ENCODE results near the gene RGS9BP. TPM values are rescaled to one million over a fixed set of nuclear protein-coding genes. Genes with fewer than 3 reads are reported as not detected.

Gene RGS9BP
- total RNA-seq, 1 donor from 2014 or later, result 0.41 TPM

DNA sequence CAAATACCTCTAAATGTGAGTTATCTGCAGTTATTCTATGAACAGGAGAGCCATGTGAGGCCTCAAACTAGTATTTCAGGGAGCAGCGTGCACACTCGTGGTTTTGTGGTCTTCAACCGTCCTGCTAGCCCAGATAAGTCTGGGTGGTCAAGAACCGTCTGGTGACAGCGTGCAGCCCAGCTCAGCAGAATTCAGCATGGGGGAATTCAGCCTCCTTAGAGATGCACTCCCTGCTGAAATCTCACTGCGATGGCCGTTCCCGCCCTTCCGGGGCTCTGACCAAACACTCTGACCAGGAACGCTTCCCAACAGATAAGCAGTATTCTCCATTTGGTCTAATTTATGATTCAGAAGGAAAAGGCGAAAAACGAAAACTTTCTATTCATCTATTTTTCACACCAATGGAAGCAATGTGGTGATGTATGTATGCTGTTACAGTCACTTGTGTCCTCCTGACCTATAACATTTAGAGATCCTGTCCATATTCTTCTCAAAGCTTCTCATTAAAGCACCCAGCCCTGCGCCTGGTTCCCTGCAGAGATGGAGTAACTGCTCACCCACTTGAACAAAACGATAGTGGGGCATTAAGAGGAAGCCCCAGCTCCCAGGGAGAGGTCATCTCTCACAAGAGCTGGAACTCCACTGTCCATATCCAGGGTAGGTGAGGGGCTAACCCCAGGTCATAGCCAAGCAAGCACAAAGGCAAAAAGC lies 3.6 kb upstream of the RGS9BP start:
- intact Hi-C loops (cut with micrococcal nuclease), result loop anchor here (10.0 kb wide), 1 partner anchor 327 kb away; the partner anchor contains the start of gene ZNF507

DNA sequence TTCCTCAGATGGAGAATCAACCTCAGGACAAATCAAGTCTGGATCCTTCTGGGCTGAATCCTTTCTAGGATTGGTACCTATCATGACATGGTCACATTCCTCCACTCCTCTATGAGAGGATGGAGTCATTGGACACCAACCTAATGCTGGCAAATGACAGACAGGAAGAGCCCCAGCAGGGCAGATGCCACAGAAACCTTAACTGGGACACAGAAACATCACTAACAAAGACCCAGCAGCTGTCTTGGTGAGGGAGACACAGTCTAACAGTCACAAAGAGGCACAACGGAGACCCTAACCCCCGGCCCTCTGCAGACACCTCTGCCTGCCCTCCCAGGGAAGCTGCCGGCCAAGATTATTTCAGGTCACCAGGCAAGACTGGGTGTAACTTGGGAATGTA lies 2.8 kb upstream of the RGS9BP start:
- intact Hi-C loops (cut with micrococcal nuclease), result loop anchor here (10.0 kb wide), 1 partner anchor 328 kb away; the partner anchor contains the start of gene ZNF507

DNA sequence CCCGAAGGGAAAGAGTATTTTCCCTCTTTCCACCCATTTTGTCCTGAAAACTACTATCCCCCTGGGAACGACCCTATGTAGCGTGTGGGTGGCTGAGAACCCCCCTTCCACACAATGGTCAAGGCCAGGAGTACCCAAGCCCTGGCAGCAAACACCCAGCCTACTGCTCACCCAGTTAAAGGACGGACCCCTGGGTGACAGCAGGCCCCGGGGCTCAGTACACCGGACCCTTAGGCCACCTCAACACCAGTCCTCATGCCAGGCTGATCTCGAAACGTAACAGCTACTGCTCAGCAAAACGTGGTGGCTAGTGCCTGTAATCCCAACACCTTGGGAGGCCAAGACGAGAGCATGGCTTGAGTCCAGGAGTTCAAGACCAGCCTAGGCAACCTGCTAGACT lies 2.1 kb upstream of the RGS9BP start:
- intact Hi-C loops (cut with micrococcal nuclease), result loop anchor here (10.0 kb wide), 1 partner anchor 329 kb away; the partner anchor contains the start of gene ZNF507

DNA sequence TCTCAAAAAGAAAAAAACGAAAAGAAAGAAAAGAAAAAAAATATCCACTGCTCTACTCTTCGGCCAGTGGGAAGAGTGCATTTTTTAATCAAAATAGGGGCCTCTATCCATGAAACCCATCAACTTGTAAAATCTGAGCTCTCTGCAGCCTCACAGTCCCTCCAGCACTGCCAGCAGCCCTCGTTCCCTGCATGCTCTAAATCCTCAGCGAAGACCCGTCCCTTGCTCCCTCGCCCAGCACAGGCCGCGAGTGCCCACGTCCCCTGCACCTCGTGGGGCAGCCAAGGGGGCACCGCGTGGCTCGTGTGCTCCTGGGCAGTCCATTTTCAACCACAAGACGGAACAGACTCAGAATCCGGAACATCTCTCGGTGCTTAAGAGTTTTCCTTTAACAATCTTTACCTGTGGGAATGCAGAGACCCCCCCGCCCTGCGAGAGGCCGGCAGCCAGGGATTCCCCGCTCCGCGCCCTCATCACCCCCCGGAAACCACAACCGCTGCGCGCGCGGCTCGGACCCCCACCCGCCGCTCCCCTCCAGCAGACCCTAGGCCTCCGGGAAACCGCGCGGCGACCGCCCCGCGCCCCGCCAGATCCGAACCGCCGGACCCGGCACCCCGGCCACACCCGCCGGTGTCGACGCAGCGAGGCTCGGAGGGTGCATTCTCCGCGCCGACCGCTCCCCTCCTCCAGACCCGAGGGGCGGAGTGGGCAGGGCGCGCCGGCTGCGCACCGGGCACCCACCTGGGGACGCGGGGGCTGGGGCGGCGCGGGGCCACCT lies 1.3 kb upstream of the RGS9BP start:
- intact Hi-C loops (cut with micrococcal nuclease), result loop anchor here (10.0 kb wide), 1 partner anchor 330 kb away; the partner anchor contains the start of gene ZNF507

DNA sequence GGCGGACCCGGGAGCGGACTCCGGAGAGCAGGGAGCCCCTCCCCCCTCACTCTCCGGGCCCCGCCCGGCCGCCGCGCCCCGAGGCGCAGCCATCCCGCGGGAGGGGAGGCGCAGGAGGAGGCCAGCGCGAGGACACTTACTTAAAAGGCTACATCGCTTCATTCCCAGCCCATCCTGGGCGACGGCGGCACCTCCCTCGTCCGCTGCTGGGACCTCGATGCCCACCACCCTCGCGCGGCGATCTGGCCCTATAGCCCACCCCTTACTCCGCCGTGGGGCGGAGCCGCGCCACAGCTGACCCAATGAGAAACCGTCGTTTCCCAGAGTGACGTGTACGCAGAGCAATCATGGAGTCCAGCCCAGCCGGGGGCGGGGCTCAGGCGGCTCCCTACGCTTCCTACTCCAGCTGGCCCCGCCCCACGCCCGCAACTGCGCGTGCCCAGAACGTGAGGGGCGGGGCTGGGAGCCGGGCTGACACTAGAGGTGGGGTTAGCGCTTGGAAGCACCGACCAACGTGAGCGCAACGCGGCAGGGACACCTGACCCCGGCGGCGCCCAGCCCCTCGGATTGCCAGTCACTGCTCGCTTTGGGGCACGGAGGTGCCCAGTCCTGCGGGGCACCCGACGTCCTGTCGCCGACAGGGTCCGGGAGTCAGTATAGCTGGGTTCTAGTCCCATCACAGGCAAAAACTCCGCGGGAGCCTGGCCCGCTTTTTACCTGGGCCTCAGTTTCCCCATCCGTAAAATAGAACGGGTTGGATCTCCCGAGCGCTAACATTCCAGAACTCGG lies 523 bp upstream of the RGS9BP start, which contains the start of gene ANKRD27:
ANKRD27 (minus strand) TSS at position 250 of the 789 bp plus-strand sequence. CDS start 16,165 bp downstream, outside the sequence.
- intact Hi-C loops (cut with micrococcal nuclease), result loop anchor here (1.0 to 10.0 kb wide), 6 partner anchors 16 to 1463 kb away; partner anchors contain the start of genes DPY19L3, NUDT19, PDCD5 and ZNF507

DNA sequence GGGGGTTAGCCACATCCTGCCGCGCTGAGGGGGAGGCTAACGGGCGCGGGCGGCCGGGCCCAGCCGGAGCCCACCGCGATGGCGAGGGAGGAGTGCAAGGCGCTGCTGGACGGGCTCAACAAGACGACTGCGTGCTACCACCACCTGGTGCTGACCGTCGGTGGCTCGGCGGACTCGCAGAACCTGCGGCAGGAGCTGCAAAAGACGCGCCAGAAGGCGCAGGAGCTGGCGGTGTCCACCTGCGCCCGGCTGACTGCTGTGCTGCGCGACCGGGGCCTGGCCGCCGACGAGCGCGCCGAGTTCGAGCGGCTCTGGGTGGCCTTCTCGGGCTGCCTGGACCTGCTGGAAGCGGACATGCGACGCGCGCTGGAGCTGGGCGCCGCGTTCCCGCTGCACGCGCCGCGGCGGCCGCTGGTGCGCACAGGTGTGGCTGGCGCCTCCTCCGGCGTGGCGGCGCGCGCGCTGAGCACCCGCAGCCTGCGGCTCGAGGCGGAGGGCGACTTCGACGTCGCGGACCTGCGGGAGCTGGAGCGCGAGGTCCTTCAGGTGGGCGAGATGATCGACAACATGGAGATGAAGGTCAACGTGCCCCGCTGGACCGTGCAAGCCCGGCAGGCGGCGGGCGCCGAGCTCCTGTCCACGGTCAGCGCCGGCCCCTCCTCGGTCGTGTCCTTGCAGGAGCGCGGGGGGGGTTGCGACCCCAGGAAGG lies 692 bp downstream of the RGS9BP start:
- intact Hi-C loops (cut with micrococcal nuclease), result loop anchor here (5.0 to 10.0 kb wide), 3 partner anchors 332 to 1464 kb away; partner anchors contain the start of gene ZNF507

DNA sequence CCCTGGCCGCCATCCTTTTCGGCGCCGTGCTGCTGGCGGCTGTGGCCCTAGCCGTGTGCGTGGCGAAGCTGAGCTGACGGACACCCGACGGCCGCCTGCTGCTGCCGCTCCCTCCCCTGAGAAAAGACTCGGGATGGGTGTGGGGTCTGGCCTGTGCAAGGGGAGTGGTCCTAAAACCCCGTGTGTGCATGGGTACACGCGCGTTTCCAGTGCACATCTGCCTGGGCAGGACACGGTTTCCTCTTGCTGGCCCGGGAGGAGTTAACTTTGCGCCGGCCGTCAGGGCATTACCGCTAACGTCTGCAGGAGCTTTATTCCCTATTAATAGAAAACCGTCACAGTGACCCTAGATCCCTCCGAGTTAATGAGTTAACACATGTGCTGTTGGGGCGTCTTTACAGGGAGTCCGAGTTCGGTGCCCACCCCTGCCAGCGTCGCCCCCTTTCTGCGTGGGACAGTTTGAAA lies 1.3 kb downstream of the RGS9BP start:
- intact Hi-C loops (cut with micrococcal nuclease), result loop anchor here (5.0 to 10.0 kb wide), 3 partner anchors 332 to 1465 kb away; partner anchors contain the start of gene ZNF507

DNA sequence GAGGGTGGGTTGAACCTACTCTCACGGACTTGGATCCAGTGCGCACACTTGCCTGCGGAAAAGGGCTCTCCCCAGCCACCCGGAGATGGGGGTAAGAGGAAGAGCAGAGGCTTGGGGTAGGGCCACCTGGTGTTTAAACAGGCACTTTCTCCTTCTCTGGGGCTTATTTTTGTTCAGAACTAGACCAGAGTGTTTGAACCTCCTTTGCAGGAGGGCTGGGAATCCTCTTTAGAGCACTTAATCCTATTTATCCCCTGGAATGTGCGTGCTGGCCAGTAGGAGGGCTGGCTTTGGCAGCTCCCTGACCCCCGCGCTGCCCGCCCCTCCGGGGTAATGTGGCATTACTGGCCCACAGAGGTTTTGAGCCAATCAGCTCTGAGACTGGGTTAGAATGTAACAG lies 2.0 kb downstream of the RGS9BP start:
- intact Hi-C loops (cut with micrococcal nuclease), result loop anchor here (5.0 to 10.0 kb wide), 3 partner anchors 333 to 1465 kb away; partner anchors contain the start of gene ZNF507

DNA sequence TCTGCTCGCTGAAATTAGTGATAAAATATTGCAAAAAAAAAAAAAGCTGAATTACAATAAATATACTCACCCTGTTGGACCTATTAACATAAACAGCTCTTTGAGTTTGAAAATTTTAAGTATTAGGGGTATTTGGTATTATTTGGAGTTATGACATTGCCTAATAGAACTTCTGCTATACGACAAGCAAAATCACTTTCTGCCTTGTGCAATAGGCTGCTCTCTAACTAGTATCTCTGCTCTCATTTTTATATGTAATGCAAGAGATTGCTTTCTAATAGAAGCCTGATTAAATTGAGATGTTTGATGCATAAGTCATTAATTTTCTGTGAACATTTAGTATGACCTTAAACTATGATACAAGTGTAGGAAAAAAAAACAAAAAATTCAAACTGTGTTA lies 5.3 kb downstream of the RGS9BP start:
- intact Hi-C loops (cut with micrococcal nuclease), result no loop called here

DNA sequence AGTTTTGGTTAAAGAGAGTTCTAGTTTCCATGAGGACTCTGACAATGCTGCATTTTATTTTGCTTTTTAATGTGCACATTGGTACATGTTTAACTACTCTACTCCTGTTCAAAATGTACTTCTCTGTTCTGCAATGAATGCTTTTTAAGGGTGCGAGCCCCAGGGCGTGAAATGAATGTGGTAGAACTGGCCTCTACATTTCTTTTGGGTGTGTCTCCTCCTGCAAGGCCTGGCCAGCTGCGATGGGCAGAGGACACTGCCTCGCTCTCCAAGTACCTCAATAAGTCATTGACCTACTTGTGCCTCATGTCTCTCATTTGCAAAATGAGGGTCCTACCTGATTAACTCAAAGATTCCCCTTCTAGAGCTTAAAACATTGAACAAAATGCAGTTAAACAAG lies 6.7 kb downstream of the RGS9BP start:
- intact Hi-C loops (cut with micrococcal nuclease), result no loop called here

DNA sequence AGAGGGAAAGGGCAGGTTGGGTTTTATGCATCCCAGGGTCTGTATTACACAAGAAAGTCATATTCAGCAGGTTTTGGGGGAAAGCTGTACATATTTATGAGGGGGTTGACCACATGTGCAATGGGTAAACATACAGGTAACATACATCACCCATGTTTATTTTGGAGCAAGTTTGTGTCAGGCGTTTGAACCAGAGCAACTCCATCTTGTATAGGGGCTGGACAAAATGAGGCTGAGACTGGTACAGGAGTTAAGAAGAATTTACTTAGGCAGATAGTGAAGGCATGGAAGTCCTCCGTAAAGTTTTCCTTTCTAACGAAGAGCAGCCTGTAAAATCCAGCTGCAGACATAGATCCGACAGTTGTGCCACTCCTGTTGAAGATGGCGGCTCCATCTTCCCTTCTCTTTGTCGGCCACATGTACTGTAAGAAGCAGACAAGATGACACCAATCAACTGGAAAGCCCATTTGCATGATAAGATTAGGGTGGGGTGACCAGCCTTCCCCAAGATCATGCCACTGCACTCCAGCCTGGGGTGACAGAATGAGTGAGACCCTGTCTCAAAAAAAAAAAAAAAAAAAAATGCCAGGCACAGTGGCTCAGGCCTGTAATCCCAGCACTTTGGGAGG lies 11.3 kb downstream of the RGS9BP start:
- intact Hi-C loops (cut with micrococcal nuclease), result no loop called here

DNA sequence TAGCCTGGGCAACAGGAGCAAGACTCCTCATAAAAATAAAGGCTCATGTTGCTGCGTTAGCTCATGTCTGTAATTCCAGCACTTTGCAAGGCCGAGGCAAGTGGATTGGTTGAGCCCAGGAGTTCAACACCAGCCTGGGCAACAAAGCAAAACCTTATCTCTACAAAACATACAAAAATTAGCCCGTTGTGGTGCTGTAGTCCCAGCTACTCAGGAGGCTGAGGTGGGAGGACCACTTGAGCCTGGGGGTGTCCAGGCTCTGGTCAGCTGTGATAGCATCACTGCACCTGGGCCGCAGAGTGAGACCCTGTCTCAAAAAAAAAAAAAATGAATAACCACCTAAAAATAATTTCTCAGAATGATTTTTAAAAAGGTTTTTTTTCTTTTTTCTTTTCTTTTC lies 12.0 kb downstream of the RGS9BP start:
- intact Hi-C loops (cut with micrococcal nuclease), result no loop called here

DNA sequence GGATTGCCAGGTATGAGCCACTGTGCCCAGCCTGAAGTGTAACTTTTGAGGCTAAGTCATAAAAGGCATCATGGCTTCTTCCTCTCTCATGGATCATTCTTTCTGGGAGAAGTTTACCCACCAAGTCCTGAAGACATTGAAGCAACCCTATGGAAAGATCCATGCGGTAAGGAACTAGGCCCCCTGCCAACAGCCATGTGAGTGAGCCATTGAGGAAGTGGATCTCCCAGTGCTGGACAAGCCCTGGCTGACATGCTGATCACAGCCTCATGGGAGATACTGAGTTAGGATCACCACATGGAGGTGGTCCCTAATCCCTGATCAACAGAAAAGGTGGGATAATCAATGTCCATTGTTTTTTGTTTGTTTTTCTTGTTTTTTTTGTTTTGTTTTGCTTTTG lies 12.7 kb downstream of the RGS9BP start:
- intact Hi-C loops (cut with micrococcal nuclease), result no loop called here

DNA sequence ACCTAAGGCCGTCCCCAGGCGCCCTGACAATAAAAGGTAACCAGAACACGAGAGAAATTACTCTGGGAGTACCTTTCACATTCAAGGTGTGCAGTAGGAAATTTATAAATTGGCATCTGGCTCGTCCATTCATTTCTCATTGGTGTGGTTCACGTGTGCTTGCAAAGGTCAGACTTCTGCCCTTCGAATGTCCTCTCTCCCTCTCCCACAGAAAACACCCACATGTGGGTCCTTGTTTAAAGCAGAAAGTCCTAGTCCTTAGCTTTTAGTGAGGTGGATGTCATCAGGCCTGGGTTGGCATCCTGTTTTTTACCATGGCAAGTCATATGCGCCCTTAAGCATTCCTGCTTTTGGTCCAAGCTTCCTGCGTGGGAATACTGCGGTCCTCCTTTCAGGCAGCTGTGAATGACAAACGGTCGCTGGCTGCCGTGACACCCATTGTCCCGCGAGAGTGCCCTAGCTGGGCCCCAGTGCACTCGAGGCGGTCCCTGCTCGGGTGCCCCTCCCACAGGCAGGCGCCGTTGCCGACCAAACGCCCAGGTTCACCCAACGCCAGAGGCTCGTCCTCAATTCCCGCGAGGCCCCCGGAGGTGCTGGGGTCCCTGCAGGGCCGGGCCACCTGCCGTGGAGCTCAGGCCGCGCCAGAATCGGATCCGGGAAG lies 15.8 kb downstream of the RGS9BP start, which contains the start of gene NUDT19:
NUDT19 (plus strand) TSS at position 531 of the 661 bp plus-strand sequence. CDS start 140 bp downstream, outside the sequence.
- intact Hi-C loops (cut with micrococcal nuclease), result loop anchor here (1.0 to 5.0 kb wide), 5 partner anchors 16 to 1106 kb away; partner anchors contain the start of genes ANKRD27, KCTD15, PDCD5 and RGS9BP

DNA sequence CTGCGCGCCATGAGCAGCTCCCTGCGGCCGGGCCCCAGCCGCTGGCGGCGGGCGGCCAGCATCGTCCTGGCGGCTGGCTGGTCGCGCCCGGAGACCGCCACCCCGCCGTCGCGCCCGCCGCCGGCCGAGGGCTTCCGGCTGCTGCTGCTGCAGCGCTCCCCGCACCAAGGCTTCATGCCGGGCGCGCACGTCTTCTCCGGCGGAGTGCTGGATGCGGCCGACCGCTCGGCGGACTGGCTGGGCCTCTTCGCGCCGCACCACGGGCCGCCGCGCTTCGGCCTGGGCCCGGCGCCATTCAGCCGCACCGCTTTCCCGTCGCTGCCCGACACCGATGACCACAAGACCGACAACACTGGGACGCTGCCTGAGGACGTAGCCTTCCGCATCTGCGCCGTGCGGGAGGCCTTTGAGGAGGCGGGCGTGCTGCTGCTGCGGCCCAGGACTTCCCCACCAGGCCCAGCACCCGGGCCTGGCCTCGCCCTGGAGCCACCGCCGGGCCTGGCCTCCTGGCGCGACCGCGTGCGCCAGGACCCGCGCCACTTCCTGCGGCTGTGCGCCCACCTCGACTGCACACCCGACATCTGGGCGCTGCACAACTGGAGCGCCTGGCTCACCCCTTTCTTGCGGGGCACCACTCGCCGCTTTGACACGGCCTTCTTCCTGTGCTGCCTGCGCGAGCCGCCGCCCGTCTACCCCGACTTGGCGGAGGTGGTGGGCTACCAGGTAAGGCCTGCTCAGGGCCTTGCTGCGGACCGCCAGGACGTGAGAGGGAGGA lies 16.5 kb downstream of the RGS9BP start:
- intact Hi-C loops (cut with micrococcal nuclease), result loop anchor here (1.0 to 5.0 kb wide), 6 partner anchors 17 to 1105 kb away; partner anchors contain the start of genes ANKRD27, KCTD15, PDCD5 and RGS9BP

DNA sequence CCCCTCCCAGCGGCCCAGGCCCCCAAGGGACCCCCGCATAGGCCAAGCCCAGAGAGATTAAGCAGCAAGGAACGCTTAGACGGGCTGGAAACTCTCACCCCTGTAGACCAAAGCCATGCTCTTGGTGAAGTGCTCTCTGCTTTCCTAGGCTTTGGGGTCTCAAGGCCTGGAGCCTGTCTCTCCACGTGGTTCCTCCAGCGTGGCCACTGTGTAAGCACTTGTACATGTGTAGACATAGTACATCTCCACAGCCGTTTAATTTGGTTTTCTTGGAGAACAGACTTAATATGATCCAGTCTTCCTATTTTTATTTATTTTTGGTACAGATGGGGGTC lies 17.0 kb downstream of the RGS9BP start:
- intact Hi-C loops (cut with micrococcal nuclease), result loop anchor here (2.0 to 5.0 kb wide), 5 partner anchors 100 to 1105 kb away; partner anchors contain the start of genes KCTD15, PDCD5 and ZNF507

DNA sequence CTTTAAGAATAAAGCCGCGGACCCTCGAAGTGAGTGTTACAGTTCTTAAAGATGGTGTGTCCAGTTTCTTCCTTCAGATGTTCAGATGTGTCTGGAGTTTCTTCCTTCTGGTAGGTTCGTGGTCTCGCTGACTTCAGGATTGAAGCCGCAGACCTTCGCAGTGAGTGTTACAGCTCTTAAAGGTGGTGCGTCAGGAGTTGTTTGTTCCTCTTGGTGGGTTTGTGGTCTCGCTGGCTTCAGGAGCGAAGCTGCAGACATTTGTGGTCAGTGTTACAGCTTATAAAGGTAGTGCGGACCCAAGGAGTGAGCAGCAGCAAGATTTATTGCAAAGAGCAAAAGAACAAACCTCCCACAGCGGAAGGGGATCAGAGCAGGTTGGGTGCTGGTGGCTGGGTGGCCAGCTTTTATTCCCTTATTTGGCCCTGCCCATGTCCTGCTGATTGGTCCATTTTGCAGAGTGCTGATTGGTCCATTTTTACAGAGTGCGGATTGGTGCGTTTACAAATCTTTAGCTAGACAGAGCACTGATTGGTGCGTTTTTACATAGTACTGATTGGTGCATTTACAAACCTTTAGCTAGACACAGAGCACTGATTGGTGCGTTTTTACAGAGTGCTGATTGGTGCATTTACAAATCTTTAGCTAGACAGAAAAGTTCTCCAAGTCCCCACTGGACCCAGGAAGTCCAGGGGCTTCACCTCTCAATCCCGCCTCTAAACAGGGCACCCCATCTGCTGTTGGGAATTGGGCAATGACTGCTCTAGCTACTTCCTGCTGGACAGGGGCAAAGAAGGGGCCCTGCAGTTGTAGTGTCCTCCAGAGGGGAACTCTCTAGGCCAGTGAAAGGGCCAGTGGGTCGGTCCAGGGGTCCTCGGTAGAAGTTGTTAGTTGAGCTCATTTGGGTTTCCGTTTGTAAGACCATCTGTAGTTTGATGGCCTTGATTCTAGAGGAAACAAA lies 17.8 kb downstream of the RGS9BP start:
- intact Hi-C loops (cut with micrococcal nuclease), result loop anchor here (2.0 to 5.0 kb wide), 5 partner anchors 99 to 1104 kb away; partner anchors contain the start of genes KCTD15, PDCD5 and ZNF507

Data from T-helper 2 cell treated with Interferon-gamma antibody and Interleukin-4, amounts not matched to agents 100 ng/mL and 5 ng/mL, for 36 hours (primary cell).